ENCODE data around the gene RBM47.

Gene RBM47

DNA sequence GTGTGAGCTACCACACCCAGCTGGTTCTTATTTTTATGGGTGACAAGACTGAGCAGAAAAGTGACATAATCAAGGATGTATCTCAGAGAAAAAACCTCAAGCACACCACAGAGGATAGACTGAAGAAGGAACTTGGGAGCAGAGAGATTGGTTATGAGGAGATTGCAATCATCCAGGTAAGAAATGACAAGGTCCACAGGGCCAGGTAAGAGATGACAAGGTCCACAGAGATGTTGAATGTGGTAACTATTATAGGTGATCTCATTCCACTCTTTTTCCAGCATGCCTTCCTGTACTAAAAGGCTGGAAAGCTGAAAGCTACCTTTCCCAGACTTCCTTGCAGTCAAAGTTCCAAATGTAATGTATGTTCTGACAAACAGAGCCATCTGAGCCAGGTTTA lies 15.9 kb upstream of the RBM47 start:
- TF ChIP-seq ZFX (IDR thresholded peaks at IDR 0.05; ENCODE audit: borderline replicate concordance), result no peak
- TF ChIP-seq, protein P1, sequence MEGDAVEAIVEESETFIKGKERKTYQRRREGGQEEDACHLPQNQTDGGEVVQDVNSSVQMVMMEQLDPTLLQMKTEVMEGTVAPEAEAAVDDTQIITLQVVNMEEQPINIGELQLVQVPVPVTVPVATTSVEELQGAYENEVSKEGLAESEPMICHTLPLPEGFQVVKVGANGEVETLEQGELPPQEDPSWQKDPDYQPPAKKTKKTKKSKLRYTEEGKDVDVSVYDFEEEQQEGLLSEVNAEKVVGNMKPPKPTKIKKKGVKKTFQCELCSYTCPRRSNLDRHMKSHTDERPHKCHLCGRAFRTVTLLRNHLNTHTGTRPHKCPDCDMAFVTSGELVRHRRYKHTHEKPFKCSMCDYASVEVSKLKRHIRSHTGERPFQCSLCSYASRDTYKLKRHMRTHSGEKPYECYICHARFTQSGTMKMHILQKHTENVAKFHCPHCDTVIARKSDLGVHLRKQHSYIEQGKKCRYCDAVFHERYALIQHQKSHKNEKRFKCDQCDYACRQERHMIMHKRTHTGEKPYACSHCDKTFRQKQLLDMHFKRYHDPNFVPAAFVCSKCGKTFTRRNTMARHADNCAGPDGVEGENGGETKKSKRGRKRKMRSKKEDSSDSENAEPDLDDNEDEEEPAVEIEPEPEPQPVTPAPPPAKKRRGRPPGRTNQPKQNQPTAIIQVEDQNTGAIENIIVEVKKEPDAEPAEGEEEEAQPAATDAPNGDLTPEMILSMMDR (IDR thresholded peaks at IDR 0.05), result no peak
- no peak overlapping the region for H3K27ac ChIP-seq

DNA sequence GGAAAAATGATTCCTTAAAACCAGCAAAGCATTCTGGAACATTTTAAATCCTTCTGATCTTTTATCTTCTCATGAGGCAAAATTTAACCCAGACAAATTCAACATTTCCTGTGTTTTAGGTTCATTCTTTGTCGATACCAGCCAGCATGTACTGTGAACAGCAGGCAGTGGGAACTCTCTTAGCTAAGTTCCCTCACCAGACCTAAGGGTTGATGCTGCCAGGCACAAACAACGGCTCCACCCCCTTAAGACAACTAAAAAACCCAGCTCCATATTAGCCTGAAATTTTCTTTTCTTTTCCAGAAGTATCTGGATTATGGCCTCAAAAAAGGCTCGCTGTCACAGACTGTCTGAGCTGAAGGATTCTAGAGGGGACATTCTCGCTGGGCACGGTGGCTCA lies 2.4 kb upstream of the RBM47 start:
- no peak for TF ChIP-seq ZFX (IDR thresholded peaks at IDR 0.05; ENCODE audit: borderline replicate concordance)
- TF ChIP-seq, protein P1 (IDR thresholded peaks at IDR 0.05), result no peak
- H3K27ac ChIP-seq, result no peak overlapping the region

DNA sequence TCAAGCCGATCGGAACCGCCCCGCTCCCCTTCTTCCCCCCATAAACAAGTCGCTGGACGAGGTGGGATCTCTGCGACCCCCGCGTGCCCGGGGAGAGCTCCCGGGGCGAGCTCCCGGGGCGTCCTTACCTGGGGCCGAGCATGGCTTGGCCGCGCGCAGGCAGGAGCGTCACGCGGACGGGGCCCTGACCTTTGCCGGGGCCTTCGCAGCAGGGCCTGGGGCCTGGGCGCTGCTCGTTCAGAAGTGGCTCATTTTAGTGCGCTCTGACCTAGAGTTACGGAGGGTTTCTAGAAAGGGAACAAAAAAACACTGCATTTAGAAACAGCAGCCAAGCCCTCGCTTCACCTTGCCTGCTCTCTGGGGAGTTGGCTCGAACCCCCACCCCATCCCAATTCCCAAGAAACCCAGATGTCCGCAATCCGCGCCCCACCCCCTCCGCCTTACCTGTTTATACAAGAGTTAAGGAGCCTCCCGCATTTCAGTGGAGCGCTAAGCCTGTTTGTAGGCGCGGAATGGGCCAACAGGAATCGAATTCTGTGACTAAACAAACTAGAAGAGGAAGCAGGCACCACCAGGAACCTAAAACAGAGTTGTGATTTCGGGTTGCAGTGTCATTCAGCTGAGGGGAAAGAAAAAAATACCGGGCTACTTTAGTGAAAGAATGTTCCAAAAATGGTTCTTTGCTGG lies 814 bp upstream of the RBM47 start:
- peak overlapping the region; percentile 85 for H3K27ac ChIP-seq
- TF ChIP-seq, protein P1 (IDR thresholded peaks at IDR 0.05), result no peak
- no peak for TF ChIP-seq ZFX (IDR thresholded peaks at IDR 0.05; ENCODE audit: borderline replicate concordance)

DNA sequence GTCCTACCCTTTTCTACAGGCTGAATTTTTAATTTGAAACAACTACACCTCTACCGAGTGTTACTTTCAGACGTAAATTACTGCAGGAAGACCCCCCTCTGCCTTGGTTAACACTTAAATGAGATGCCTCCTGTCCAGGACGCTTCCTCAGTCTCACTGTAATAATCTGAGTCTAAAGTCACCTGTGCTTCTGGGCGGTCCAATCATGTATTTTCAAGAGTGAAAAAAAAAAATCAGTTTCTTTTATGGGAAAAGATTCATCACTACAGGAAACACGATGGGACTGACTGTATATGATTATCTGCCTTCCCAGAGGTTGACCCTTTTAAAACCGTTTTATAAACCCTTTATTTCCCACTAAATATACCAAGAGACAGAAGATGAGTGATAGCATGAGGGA lies 776 bp downstream of the RBM47 start:
- TF ChIP-seq, protein P1 (IDR thresholded peaks at IDR 0.05), result no peak
- no peak for TF ChIP-seq ZFX (IDR thresholded peaks at IDR 0.05; ENCODE audit: borderline replicate concordance)
- peak overlapping the region; percentile 85 for H3K27ac ChIP-seq

DNA sequence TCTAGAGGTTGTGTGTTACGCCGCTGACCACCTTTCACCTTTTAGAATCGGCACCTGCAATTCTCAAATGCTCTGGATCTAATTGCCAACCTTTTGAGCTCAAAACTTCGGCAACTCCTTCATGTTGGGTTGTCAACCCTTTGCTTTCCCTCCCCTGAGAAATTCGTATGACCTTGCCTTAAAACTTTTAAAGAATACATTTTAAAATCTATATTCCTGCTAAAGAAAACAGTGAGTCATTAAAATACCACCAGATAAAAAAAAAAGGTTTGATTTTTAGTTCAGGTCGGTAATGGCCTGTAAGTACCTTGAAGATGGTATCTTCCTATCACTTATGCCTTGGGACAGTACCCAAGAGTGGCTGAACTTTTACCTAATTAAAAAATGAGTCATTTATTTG lies 1.3 kb downstream of the RBM47 start:
- H3K27ac ChIP-seq, result peak overlapping the region; percentile 85; the same call in 1 of the 2 replicates

DNA sequence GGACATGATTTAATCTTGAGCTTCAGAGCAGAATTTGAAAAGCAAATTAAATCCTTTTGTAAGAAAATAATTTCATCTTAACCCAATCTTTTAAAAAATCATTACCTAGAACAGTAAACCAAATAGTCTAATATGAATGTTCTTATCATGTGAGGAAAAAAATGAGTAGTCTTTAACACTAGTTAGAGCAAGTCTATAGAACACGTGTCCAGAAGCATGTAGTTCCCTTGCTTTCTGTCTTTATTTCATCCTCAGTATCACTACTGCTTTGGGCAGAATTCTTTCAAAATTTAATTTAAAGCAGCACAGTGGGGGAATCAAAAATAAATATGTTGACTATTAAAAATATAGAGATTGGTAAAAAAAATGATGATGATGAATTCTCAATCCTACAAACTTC lies 2.1 kb downstream of the RBM47 start:
- TF ChIP-seq, protein P1 (IDR thresholded peaks at IDR 0.05), result no peak
- no peak for TF ChIP-seq ZFX (IDR thresholded peaks at IDR 0.05; ENCODE audit: borderline replicate concordance)
- no peak overlapping the region for H3K27ac ChIP-seq

DNA sequence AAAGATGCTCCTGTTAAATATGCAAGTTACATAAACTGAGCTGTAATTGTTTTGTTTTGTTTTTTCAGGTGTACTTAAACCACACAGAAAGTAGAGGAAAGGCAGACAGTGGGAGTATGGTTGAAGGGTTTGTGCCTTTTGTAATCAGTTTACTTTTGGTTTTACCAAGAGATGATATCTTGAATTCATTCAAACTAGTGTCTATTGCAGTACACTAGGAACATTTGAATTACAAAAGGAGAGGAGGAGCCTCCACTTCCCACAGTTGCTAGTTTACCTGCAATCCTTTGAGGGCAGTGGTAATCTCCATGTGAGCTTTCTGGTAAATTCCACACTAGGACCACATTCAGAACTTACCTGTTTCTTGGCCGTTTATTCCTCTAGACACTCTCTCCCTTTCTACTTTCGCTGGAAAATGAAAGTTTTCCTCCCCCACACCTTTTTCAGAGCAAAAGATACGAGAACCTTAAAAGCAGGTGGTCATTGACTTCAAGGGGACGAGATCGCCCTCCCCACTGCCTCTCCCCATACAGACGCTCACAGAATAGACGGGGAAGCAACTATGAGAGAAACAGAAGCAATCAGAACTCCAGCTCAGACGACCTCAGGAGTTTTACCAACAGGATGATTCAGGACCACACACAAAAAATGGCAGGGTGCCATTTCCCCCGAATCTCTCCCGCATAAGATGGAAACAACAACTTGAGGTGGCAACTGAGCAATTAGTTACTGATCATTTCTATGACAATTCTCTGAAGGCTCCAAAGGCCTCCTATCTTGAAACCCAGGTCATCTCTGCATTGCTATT lies 3.3 kb downstream of the RBM47 start:
- no peak overlapping the region for H3K27ac ChIP-seq
- TF ChIP-seq ZFX (IDR thresholded peaks at IDR 0.05; ENCODE audit: borderline replicate concordance), result no peak
- TF ChIP-seq, protein P1 (IDR thresholded peaks at IDR 0.05), result no peak
